Activated T-cell treated with anti-CD3 and anti-CD28 coated beads, Interleukin-2, amount 50 U/mL, for 48 hours (primary cell): Measurements from ENCODE around the gene MYO19.
A peak's percentile ranks its signal among the peaks of the same experiment; 100 is the strongest.

Source experiments
- DNase-seq, 2 experiments: peaks; one replicate each; pipeline ENCODE4 v3.0.0-alpha.2; 2020

MYO19 gene

GRCh38 chr17:36534840-36535668, at the start of gene MYO19, which contains the start of gene PIGW:
TSS of gene MYO19 (minus strand) at chr17:36534868. CDS start at chr17:36532538, 2,330 bp downstream.
TSS of gene PIGW (plus strand) at chr17:36534987. CDS start at chr17:36537102, 2,115 bp downstream.
- peak; percentile 90 to 93 for DNase-seq

- no peak for DNase-seq
These were observed 49.1 kb upstream of the MYO19 start for GRCh38 chr17:36583787-36584186.

- no peak for DNase-seq
These were observed 44.0 kb upstream of the MYO19 start for GRCh38 chr17:36578671-36579070.

GRCh38 chr17:36576793-36577192, 42.1 kb upstream of the MYO19 start:
- DNase-seq: no peak

GRCh38 chr17:36575028-36575427, 40.4 kb upstream of the MYO19 start:
- DNase-seq: no peak

- DNase-seq: no peak
These were observed 31.4 kb upstream of the MYO19 start for GRCh38 chr17:36566081-36566480.

- no peak for DNase-seq
These were observed 18.8 kb upstream of the MYO19 start for GRCh38 chr17:36553459-36553858.

- DNase-seq: no peak
These were observed 16.1 kb upstream of the MYO19 start for GRCh38 chr17:36550491-36551417.

- DNase-seq: no peak
These were observed 13.1 kb upstream of the MYO19 start for GRCh38 chr17:36547776-36548175.

GRCh38 chr17:36546418-36547093, 11.9 kb upstream of the MYO19 start:
- no peak for DNase-seq

- peak; percentile 97 to 98 for DNase-seq
These were observed 11.1 kb upstream of the MYO19 start for GRCh38 chr17:36545465-36546417.

- DNase-seq: no peak
These were observed 10.4 kb upstream of the MYO19 start for GRCh38 chr17:36545077-36545464.

- peak; percentile 92 to 94 for DNase-seq
These were observed 9.8 kb upstream of the MYO19 start, which contains the start of gene GGNBP2 for GRCh38 chr17:36544307-36545076. TSS of gene GGNBP2 (plus strand) at chr17:36544919. CDS start at chr17:36545725, 806 bp downstream.

- DNase-seq: no peak
These were observed 9.3 kb upstream of the MYO19 start for GRCh38 chr17:36544044-36544306.

GRCh38 chr17:36542755-36543154, 8.1 kb upstream of the MYO19 start:
- no peak for DNase-seq

GRCh38 chr17:36540696-36541095, 6.0 kb upstream of the MYO19 start:
- DNase-seq: no peak

- no peak for DNase-seq
These were observed 1.0 kb upstream of the MYO19 start for GRCh38 chr17:36535669-36536081.

- peak in 1 of 2 experiments; percentile 78 for DNase-seq
These were observed 481 bp downstream of the MYO19 start for GRCh38 chr17:36533935-36534839.

GRCh38 chr17:36532435-36532975, 2.2 kb downstream of the MYO19 start:
- peak in 1 of 2 experiments; percentile 17 for DNase-seq

- DNase-seq: peak in 1 of 2 experiments; percentile 7
These were observed 5.5 kb downstream of the MYO19 start for GRCh38 chr17:36529121-36529520.
